ENCODE data around the gene RASSF10. TPM values are rescaled to one million over a fixed set of nuclear protein-coding genes. Genes with fewer than 3 reads are reported as not detected.
"Not testable (repeated sequence)": the region's sequence is repeated elsewhere in the genome, so short reads cannot be mapped to it uniquely, and the experiment has no call there.

Gene RASSF10
- total RNA-seq, 1 donor from 2014 or later, result not detected

DNA sequence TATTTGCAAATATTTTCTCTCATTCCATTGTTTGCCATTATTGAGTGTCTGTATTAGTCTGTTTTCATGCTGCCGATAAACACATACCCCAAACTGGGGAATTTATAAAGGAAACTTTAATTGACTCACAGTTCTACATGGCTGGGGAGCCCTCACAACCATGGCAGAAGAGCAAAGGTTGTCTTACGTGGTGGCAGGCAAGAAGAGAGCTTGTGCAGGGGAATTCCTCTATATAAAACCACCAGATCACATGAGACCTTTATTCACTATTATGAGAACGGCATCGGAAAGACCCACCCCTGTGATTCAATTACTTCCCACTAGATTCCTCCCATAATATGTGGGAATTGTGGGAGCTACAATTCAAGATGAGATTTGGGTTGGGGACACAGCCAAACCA, 10.2 kb downstream of the RASSF10 start:
- intact Hi-C loops (cut with micrococcal nuclease), result no loop called here

DNA sequence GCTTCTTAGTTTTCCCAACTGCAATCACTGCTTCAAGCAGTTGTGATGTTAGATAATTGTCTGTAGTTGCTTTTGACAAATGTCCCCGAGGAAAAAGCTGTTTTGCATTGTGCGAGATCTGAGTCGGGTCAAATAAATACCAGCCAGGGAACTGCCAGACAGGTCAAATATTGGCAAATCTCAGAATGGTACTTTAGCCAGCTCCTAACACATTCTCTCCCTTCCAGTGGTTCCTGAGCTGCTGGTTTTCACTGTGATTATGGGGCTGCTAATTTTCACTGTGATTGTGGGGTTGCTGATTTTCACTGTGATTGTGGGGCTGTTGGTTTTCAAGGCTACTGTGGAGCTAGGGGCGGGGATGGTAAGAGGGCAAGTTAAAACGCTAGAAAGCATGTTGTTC, 14.3 kb downstream of the RASSF10 start:
- intact Hi-C loops (cut with micrococcal nuclease), result no loop called here

DNA sequence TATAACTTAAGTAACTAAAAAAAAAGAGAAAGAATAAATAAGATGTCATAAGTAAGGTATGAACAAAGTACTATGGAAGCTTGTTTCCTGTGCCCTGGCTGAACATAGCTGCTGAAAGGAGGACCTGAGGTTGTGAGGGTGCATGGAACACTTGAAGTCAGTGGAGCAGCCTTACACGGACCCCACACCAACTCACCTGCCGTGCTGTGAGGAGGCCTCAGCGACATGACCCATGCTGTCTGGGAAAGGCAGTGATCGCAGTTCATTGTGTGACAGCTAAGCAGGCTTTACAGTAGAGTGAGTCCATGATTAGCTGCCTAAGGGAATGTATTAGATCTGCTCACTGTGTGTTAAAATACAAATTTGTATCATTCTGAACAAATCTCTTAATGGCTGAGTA, 17.6 kb downstream of the RASSF10 start:
- intact Hi-C loops (cut with micrococcal nuclease), result no loop called here

DNA sequence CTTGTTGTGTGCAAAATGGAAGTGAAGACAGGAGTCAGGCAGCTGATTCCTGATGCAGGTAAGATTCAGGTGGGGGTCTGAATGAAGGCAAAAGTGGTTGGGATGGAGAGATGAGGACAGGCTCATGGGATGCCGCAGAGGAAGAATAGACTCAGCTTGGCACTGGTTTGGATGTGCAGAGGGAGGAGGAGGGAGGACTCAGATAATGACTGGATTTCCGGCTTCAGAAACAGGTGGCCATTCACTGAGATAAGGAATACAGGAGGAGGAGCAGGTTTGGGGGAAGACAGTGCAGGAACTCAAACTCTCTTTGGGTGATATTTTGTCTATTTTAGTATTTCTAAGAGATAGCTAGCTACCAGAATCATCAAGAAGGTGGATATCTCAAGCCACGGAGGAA, 19.2 kb downstream of the RASSF10 start:
- intact Hi-C loops (cut with micrococcal nuclease), result no loop called here

DNA sequence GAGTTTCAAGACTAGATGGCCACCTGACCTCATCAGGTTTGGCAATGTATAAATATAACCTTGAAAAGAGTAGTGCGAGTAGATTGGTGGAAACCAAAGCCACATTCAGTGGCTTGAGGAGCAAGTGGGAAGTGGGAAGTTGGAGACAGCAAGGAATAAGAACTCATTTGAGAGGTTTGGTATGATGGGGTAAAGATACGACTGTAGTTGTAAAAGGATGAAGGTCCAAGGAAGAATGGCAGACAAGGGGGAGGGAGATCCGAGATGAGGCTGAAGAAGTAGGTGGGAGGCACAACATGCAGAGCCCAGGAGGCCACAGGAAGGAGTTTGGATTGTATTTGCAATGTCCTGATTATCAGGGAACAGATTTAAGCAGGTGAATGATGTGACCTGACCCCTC, 20.8 kb downstream of the RASSF10 start:
- intact Hi-C loops (cut with micrococcal nuclease), result no loop called here

DNA sequence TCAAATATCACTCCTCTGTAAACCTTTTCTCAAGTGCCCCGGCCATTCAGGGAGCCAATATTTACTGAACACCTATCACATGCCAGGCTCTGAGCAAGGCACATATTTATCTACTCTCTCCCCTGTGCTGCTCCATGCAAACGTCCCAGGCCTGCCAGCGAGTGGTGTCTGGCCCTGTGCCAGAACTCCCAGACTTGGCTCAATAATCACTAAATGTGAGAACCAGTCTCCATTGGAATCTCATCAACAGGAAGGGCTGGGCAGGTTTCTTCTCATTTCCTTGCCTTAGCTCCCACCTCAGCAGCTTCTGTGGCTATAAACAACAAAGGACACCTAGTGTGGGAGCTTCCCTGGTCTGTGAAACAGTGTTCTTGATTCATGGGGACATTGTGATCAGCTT, 21.7 kb downstream of the RASSF10 start:
- intact Hi-C loops (cut with micrococcal nuclease), result no loop called here

DNA sequence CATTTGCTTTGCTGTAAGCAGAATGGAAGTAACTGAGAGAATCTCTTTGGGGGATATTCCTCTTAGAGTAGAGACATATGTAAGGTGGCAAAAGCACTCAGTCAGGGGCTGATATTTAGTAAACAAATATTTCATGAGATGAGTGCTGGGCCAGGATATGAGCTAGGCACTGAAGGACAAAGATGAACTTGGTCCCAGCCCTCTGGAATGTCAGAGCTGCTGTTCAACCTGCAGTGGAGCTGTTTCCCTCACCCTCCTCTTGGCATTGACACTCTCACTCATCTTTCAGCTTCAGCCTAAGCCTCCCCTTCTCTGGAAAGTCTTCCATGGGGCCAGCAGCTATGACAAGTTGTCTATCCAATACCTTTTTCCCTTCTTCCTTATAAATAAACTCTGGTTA, 22.2 kb downstream of the RASSF10 start:
- intact Hi-C loops (cut with micrococcal nuclease), result no loop called here

DNA sequence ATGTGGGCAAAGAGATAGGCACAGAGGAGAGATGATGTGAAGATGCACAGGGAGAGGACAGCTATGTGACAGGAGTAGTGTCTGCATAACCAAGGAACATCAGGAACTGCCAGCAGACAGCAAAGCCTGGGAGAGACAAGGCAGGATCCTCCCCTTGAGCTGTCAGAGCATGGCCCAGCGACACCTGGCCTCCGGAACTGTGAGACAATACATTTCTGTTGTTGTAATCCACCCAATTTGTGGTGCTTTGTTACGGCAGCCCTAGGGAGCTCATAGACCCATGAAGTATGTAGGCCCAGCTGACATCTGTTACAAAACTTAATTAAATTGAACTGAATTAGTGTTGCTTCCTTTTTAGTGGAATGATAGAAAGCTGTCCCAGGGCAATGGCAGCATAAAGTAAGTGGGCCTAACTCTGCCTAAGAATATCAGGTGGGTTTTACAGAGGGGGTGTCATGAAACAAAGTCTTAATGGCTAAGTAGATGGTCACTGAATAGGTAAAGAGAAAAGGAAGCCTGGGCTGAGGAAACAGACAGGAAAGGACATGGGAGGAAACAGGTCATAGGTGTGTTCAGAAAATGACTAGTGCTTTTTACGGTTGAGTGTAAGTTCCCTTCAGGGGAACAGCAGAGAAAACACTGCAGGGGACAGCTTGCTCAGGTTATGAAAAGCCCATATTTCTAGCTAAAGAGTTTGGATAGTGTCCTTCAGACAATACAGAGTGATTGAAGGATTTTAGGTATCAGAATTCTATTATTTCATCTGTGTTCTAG, 24.8 kb downstream of the RASSF10 start:
- intact Hi-C loops (cut with micrococcal nuclease), result no loop called here

DNA sequence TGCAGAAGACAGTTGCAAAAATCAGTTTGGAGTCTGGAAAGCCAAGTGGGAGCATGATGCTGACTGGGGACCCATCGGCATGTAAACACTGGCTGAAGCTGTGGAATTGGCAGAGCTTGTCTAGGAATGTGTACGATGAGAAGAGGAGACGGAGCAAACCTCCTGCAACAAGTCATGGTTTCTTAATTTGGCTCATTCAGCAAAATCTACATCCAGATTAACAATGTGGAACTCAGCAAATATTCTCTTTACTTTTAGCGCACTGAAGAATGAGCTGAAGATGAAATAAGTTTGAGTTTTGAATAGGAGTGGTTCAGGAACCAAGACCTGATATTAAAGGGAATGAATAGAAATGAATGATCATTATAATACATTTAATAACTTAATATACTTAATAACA, 26.6 kb downstream of the RASSF10 start:
- intact Hi-C loops (cut with micrococcal nuclease), result no loop called here

DNA sequence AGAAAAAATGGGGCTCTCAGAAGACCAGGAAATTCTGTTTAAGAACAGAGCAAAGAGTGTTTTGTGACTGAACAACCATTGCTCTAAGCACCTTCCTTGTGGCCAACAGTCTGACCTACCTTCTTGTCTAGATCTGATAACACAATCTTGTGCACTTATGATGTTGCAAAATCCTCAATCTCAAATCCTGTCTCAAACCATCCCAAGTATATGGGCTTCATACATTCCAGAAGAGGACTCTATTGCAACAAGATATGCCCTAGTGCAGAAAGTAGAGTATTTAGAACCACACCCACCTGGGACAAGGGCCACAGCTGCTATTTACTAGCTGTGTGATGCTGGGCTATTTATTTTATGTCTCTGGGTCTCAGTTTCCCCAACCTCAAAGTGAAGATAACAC, 27.1 kb downstream of the RASSF10 start:
- intact Hi-C loops (cut with micrococcal nuclease), result no loop called here

DNA sequence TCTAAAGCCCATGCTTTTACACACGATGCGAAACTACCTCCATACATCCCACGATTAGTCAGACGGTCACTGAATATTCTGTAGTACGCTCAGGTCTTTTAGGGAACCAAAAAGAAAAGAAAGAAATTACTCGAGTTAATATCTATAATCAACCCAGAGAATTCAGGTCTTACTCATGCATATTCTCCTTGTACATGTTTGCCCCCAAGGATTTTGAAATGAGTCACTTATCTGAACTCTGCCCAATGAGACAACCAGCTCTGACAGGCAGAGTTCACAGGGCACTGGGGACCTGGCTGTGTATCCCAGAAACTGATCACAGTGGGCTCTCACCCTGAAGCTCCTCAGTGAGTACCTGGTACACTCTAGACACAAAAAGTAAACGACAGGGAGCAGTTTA, 29.2 kb downstream of the RASSF10 start:
- intact Hi-C loops (cut with micrococcal nuclease), result no loop called here

DNA sequence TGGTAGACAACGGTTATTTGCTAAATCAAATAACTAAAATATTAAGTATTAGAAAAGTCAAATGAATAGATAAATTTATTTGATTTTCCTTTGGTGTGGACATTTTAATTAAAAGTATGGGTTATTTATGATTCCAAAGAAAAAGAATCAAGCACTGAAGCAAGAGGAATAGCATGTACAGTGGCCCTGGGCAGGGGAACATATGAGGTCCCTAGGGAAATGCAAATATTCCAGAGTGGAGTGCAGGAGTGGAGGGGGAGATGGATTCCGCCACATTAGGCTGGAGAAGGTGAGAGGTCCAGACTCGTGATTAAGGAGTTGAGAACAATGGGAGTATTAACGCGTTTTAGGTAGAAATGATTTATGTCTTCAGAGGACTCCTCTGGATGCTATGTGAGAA, 30.0 kb downstream of the RASSF10 start:
- intact Hi-C loops (cut with micrococcal nuclease), result no loop called here

DNA sequence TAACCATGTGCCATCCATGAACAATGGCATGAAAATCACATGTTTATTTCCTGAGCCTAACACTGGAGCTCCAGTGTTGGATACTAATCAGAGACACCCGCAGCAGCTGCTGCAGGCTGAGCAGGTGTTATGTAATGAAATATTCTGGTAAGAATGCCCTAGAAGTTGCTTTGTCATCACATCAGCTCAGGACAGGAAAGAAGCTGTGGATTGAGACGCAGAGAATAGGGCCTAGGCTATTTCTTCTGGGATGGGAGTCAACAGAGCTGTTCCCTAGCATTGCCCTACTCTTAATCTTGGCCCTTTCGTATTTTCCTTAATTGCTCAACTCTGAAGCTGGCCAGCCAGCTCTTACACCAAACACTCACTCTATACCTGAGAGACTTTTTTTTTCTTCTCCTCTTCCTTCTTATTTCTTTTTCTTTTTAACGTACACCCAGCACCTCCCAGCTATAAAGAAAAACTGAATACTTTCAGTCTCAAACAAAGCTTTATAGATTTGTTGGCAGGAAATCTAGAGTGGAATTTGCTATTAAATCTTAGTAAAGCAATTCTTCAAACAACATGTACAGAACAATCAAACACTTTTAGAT, 31.9 kb downstream of the RASSF10 start:
- intact Hi-C loops (cut with micrococcal nuclease), result no loop called here

DNA sequence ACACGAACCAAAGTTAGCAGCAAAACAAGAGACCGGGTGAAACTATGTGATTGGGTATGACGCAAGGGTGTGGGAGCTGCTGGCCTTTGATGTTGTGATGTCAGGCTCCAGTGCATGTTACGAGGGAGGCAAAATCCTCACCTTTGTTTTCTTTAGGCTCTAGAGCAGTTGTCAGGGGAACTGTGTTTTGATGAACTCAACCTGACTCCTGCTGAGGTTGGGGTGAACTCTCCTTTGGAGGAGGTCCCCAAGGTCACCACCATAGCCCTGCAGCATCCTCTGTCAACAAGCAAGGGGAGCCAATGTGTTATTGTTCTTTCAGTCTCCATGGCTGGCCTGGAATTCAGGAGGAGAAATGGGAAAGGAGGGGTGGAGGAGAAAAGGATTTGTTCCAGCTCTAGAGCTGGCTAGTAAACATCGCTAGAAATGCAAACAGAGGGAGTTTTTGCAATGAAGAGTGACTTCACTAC, 33.8 kb downstream of the RASSF10 start:
- intact Hi-C loops (cut with micrococcal nuclease), result no loop called here

DNA sequence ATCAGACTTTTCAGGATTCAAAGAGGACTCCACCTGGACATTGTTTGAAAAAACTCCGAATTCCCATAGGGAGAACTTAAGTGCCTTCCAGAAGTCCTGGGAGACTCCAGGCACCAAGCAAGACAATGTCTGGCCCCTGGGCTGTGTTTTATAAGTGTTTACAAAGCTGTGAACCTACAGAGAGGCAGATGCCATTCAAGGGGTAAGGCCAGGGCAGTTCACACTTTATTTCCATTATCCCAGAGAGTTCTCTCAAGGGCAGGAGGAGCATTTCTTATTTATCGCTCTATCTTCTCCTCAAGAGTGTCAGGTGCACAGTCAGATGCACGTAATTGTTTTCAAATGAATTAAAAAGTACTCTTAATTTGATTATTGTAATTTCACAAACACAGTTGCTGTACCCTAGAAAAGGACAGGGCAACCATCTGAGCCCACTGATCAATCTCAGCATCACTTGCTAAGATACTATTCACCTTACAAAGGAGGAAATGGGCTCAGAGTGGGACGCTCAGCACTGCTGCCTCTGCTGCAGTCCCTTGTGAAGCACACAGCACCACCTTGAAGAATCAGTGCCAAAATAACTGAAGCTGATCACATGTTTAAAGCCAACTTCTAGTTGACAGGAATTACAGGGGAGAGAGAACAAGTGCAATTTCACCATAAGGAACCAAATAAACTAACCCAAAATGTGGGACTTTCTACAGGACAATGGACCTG, 35.0 kb downstream of the RASSF10 start:
- intact Hi-C loops (cut with micrococcal nuclease), result no loop called here

DNA sequence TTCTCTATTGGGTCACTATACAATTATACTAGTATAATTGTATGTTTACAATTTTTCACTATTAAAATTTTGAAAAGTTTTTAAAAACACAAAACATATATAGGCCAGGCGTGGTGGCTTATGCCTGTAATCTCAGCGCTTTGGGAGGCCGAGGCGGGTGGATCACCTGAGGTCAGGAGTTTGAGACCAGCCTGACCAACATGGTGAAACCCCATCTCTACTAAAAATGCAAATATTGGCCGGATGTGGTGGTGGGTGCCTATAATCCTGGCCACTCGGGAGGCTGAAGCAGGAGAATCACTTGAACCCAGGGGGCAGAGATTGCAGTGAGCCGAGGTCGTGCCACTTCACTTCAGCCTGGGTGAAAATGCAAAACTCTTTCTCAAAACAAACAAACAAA, 36.0 kb downstream of the RASSF10 start:
- intact Hi-C loops (cut with micrococcal nuclease), result not testable (repeated sequence)

DNA sequence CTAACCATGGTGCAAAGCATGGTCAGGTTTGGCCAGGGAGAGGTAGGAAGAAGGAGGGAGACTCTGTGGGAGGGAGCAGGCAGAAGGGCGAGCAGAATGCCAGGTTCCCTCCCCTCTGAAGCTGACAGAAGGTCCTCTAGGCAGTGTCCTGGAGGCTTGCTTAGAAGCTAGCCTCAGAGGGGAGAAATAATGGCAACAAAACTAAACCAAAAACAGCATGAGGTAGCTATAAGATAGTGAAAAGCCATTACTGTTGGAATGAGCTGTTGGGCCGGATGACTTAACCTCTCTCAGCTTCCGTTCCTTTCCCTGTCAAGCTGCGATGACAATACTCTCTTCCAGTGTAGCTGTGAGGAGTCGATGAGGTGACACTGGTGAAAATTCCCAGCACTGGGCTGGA, 36.6 kb downstream of the RASSF10 start:
- intact Hi-C loops (cut with micrococcal nuclease), result no loop called here

DNA sequence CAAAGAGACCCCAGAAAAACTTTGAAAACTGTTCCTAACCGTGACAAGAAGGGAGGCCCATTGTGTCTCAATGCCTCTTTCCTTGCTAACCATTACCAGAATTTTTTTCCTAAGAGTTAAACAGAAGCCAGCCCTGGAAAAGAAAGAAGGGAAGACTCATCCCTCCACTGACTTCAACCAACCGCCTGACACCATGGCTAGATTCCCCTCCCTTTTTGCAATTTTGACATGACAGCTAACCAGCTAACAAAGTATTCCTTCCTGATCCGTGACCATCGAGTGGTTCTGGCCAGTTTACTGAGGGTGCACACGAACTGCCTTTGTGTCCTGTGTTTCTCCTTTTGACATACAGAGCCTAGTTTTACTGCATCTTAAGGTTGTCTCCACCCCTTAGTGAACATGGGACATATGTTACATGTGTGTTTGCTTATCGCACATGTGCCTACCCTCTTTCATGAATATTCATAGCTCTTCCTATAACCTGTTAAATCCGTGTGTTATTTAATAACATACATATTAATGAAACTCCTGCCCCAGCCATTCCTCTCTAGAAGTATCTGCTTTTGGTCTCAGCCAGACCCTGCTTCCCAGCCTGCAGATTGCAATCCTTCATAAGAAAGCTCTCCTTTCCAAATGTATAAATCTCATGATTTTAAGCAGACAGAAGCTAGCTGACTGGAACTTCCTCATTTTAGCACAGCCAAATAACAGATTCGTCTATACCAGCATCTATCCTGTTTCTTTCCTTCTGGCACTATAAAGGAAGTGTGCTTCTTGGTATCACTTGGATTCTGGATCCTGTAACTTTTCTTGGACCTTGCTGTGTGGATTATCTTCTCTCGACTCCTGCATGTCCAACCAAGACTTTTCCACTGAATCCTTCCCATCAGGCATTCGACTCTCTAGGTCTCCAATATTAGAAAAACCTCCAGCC, 37.8 kb downstream of the RASSF10 start:
- intact Hi-C loops (cut with micrococcal nuclease), result no loop called here

DNA sequence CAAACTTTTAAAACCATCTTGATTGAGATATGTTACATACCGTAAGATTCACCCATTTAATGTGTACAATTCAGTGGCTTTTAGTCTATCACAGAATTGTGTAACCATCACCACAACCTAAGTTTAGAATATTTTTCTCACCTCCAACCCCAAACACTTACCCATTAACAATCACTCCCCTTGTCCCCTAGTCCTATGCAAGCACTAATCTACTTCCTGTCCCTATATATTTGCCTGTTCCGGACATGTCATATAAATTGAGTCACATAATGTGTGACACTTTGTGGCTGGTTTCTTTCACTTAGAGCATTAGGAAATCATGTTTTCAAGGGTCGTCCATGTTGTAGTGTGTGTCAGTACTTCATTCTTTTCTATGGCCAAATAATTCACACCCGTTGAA, 38.8 kb downstream of the RASSF10 start:
- intact Hi-C loops (cut with micrococcal nuclease), result no loop called here

DNA sequence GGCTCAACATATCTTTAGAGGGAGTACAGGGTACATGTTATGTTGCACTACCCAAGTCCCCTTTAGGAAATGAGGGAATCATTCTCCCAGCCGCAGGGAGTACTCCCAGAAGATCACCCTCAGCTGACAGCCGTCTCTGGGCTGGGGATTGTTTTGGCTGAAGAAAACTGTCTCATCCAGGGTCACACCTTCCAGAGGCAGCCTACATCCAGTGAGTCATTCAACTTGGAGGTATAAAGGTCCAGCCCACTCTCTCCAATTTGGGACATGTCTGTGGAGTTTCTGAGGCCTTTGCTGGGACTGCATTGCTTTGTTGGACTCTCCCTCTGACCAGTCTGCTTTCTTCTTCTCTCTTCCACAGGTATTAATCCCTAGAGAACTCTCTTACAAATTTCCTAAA, 42.1 kb downstream of the RASSF10 start:
- intact Hi-C loops (cut with micrococcal nuclease), result no loop called here

DNA sequence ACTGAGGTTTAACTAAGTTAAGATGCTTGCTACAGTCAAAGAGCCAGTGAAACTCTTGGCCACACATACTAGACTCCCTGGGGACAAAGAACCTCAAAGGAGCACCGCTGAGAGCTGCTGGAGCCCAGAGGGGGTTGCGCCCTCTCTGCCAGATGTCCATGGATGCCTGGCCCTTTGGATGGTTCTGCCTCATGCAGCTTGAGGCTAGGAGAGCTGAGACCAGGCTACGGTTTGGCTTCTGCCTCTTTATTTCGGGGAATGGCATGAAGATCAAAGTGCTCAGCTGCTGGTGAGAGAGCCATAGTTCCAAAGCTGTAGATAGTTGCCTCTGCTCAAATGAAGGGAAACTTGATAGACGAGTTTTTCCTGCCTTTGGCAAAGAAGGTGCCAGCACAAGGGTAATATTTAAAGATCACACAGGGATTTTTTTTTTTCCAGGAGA, 43.0 kb downstream of the RASSF10 start:
- intact Hi-C loops (cut with micrococcal nuclease), result no loop called here
